Frontal cortex (tissue), 4 donors: Measurements from ENCODE around the gene TENM4. TPM values are rescaled to one million over a fixed set of nuclear protein-coding genes. Genes with fewer than 3 reads are reported as not detected.
"Not testable (repeated sequence)": the region's sequence is repeated elsewhere in the genome, so short reads cannot be mapped to it uniquely, and the experiment has no call there.

Experiments
- DNase-seq, 2 donors: peaks; one replicate each; pipeline ENCODE4 v3.0.0; 2012; ENCODE audit warnings: low spot score in 2 of 2
- FAIRE-seq: peaks from 2 replicates; lab custom pipeline; 2012; peaks lifted over from hg19 to GRCh38; lab: Jason Lieb, UNC
- total RNA-seq: library from RNA; depleted of rRNA; stranded (reverse); fragments of >200 nt; gene quantifications from one replicate; pipeline ENCODE4 v1.2.3, GENCODE V29; 2014
- donor health status: control.
- donor health status: control.
- donor health status: control.

TENM4 gene
- total RNA-seq, 1 donor from 2014 or later, result 55.0 TPM

GRCh38 chr11:79198203-79198897, 242.5 kb downstream of the TENM4 start:
- no peak for DNase-seq
- no peak for FAIRE-seq

GRCh38 chr11:79196950-79197349, 243.9 kb downstream of the TENM4 start:
- FAIRE-seq, result no peak
- no peak for DNase-seq

- no peak for DNase-seq
- FAIRE-seq, result no peak
These were observed 245.6 kb downstream of the TENM4 start for GRCh38 chr11:79195209-79195608.

- FAIRE-seq (no peak), DNase-seq (no peak)
These were observed 247.0 kb downstream of the TENM4 start for GRCh38 chr11:79193663-79194310.

GRCh38 chr11:79192836-79193235, 248.0 kb downstream of the TENM4 start:
- DNase-seq (no peak), FAIRE-seq (no peak)

- FAIRE-seq, result not testable (repeated sequence)
These were observed 249.1 kb downstream of the TENM4 start for GRCh38 chr11:79191716-79192115.

GRCh38 chr11:79190553-79190952, 250.3 kb downstream of the TENM4 start:
- not testable (repeated sequence) for DNase-seq, FAIRE-seq

More at GRCh38 chr11:79191716-79192115, 249.1 kb downstream of the TENM4 start:
- not testable (repeated sequence) for DNase-seq

GRCh38 chr11:79189601-79190000, 251.2 kb downstream of the TENM4 start:
- FAIRE-seq, result no peak
- DNase-seq, result no peak

GRCh38 chr11:79189055-79189454, 251.8 kb downstream of the TENM4 start:
- no peak for FAIRE-seq
- DNase-seq, result no peak

- FAIRE-seq (no peak), DNase-seq (no peak)
These were observed 254.2 kb downstream of the TENM4 start for GRCh38 chr11:79186669-79187068.

- DNase-seq (no peak), FAIRE-seq (no peak)
These were observed 255.5 kb downstream of the TENM4 start for GRCh38 chr11:79185351-79185750.

GRCh38 chr11:79184285-79184684, 256.5 kb downstream of the TENM4 start:
- no peak for FAIRE-seq
- no peak for DNase-seq

- FAIRE-seq, result no peak
These were observed 258.0 kb downstream of the TENM4 start for GRCh38 chr11:79182794-79183193.

GRCh38 chr11:79179087-79179486, 261.7 kb downstream of the TENM4 start:
- no peak for DNase-seq
- FAIRE-seq, result no peak

More at GRCh38 chr11:79182794-79183193, 258.0 kb downstream of the TENM4 start:
- no peak for DNase-seq

GRCh38 chr11:79174045-79175008, 266.5 kb downstream of the TENM4 start:
- DNase-seq, result no peak

GRCh38 chr11:79173615-79174014, 267.2 kb downstream of the TENM4 start:
- no peak for FAIRE-seq
- DNase-seq, result peak in 1 of 2 donors; percentile 22

More at GRCh38 chr11:79174045-79175008, 266.5 kb downstream of the TENM4 start:
- FAIRE-seq, result no peak

GRCh38 chr11:79170321-79170720, 270.5 kb downstream of the TENM4 start:
- FAIRE-seq (no peak), DNase-seq (no peak)

GRCh38 chr11:79168530-79169110, 272.2 kb downstream of the TENM4 start:
- DNase-seq (no peak), FAIRE-seq (no peak)

- DNase-seq (no peak), FAIRE-seq (no peak)
These were observed 273.2 kb downstream of the TENM4 start for GRCh38 chr11:79167510-79168188.
